Measurements from ENCODE around the gene NGEF. TPM values are rescaled to one million over a fixed set of nuclear protein-coding genes. Genes with fewer than 3 reads are reported as not detected.
A peak's percentile ranks its signal among the peaks of the same experiment; 100 is the strongest.

NGEF gene
- polyA plus RNA-seq, 3 donors: not detected

DNA sequence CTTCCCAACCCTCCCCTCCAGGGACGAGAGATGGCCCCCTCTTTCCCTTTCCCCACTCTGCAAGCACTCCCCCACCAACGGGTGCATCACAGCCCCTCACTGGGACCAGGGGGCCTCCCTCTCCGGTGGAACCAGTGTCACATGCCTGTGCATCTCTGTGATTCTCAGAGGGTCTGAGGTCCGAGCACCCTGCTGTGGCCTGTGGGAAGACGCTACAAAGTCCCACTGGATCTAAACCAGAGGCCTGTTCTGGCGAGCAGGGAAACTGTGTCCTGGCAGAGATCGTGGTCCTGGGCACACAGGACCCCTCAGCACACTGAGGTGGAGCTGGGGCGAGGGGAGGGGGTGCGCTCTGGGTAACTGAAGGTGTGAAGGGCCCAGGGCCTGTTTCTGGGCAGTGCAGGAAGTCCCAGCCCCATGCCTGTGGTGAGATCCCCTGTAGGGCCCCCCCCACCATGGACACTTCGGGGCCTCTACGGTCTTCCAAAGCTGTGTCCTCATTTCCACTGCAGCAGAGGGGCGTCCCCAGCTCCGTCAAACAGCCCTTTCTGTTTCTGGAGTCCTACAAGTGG, 135.0 kb downstream of the NGEF start:
- peaks cover 8 to 24% of the 10 kb centered on the region in 2 donors for H3K27me3 ChIP-seq (ENCODE audit: control insufficient read depth in 2 of 2, insufficient read depth in 2 of 2, low read length in 2 of 2)
- no peak overlapping the region for H3K27ac Mint-ChIP-seq
- H3K4me3 Mint-ChIP-seq: peak overlapping the region in 1 of 2 donors; percentile 46
- no peak for DNase-seq
- 97% methylated on average over 9 of the region's 13 CpGs for WGBS (ENCODE audit: insufficient coverage)
- no peak overlapping the region for H3K9ac ChIP-seq (ENCODE audit: insufficient read depth, low read length, poor library complexity, severe bottlenecking)
- no peaks in the 10 kb centered on the region for H3K79me2 ChIP-seq (ENCODE audit: insufficient read depth, low read length)
- H3K27ac ChIP-seq (ENCODE audit: low read depth in 1 of 2, low read length in 2 of 2): no peak overlapping the region
- peaks cover 17 to 30% of the 10 kb centered on the region in 2 donors for H3K4me1 ChIP-seq (ENCODE audit: control insufficient read depth in 1 of 2, insufficient read depth in 2 of 2, low read length in 2 of 2)
- H3K9me3 ChIP-seq (replicated peaks in 1 of 2; ENCODE audit: control insufficient read depth in 1 of 2, insufficient read depth in 1 of 2, low read length in 2 of 2): no peaks in the 10 kb centered on the region
- intact Hi-C loops (cut with micrococcal nuclease): no loop called here
- H4K20me1 ChIP-seq (ENCODE audit: insufficient read depth, low read length): no peaks in the 10 kb centered on the region
- peaks cover 0 to 7% (median 0%) of the 10 kb centered on the region in 7 donors for H3K9me3 Mint-ChIP-seq
- TF ChIP-seq, protein P1, sequence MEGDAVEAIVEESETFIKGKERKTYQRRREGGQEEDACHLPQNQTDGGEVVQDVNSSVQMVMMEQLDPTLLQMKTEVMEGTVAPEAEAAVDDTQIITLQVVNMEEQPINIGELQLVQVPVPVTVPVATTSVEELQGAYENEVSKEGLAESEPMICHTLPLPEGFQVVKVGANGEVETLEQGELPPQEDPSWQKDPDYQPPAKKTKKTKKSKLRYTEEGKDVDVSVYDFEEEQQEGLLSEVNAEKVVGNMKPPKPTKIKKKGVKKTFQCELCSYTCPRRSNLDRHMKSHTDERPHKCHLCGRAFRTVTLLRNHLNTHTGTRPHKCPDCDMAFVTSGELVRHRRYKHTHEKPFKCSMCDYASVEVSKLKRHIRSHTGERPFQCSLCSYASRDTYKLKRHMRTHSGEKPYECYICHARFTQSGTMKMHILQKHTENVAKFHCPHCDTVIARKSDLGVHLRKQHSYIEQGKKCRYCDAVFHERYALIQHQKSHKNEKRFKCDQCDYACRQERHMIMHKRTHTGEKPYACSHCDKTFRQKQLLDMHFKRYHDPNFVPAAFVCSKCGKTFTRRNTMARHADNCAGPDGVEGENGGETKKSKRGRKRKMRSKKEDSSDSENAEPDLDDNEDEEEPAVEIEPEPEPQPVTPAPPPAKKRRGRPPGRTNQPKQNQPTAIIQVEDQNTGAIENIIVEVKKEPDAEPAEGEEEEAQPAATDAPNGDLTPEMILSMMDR (IDR thresholded peaks at IDR 0.05): no peak
- H3K36me3 ChIP-seq (replicated peaks in 1 of 2; ENCODE audit: control insufficient read depth in 1 of 2, insufficient read depth in 2 of 2, low read length in 2 of 2): no peaks in the 10 kb centered on the region
- H3K4me1 Mint-ChIP-seq: peaks cover 20% of the 10 kb centered on the region
- no peak overlapping the region for H3K4me2 ChIP-seq (replicated peaks; ENCODE audit: extremely low read depth, low read length, poor library complexity, severe bottlenecking)
- H3K27me3 Mint-ChIP-seq (ENCODE audit: low read depth in 3 of 3): peaks cover 32 to 39% (median 34%) of the 10 kb centered on the region in 3 donors
- no peak overlapping the region for H2AFZ ChIP-seq (ENCODE audit: insufficient read depth, low read depth, low read length, poor library complexity, severe bottlenecking)
- no peak overlapping the region for H3K4me3 ChIP-seq (replicated peaks in 1 of 3; ENCODE audit: low read depth in 2 of 3, low read length in 3 of 3)
- no peaks in the 10 kb centered on the region for H3K36me3 Mint-ChIP-seq

DNA sequence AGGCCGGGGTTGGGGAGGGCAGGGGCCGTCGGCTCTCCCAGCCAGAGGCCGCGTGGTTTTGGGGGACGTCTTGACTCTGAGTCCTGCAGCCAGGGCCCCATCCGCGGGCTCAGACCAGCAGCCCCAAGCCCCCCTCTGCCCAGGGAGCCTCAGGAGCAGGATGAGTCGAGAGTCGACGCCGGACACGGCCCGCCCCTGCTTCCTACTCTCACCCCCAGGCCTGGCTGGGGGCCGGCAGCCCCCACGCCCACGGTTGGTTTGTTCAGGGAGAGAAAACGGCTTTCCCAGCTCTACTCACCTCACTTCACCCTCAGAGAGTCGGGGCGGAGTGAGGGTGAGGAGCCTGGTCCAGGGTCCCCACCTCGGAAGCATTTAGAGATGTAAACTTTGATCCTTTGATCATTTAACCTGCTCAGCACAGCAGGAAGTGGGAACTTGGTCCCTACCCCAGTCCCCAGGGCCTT, 136.0 kb downstream of the NGEF start:
- Mint-ChIP-seq H3K36me3 (no peaks in the 10 kb centered on the region), H3K9me3 (peaks cover 0 to 7% (median 0%) of the 10 kb centered on the region in 7 donors), H3K4me1 (peaks cover 20% of the 10 kb centered on the region), H3K27me3 (ENCODE audit: low read depth in 3 of 3) (peaks cover 32 to 39% (median 34%) of the 10 kb centered on the region in 3 donors), H3K27ac (no peak overlapping the region), H3K4me3 (peak overlapping the region; percentile 39 to 63)
- Histone ChIP-seq H4K20me1 (ENCODE audit: insufficient read depth, low read length) (no peaks in the 10 kb centered on the region), H3K4me1 (ENCODE audit: control insufficient read depth in 1 of 2, insufficient read depth in 2 of 2, low read length in 2 of 2) (peaks cover 17 to 30% of the 10 kb centered on the region in 2 donors), H3K79me2 (ENCODE audit: insufficient read depth, low read length) (no peaks in the 10 kb centered on the region), H3K9me3 (replicated peaks in 1 of 2; ENCODE audit: control insufficient read depth in 1 of 2, insufficient read depth in 1 of 2, low read length in 2 of 2) (no peaks in the 10 kb centered on the region), H3K36me3 (replicated peaks in 1 of 2; ENCODE audit: control insufficient read depth in 1 of 2, insufficient read depth in 2 of 2, low read length in 2 of 2) (no peaks in the 10 kb centered on the region), H3K27ac (ENCODE audit: low read depth in 1 of 2, low read length in 2 of 2) (no peak overlapping the region), H3K27me3 (ENCODE audit: control insufficient read depth in 2 of 2, insufficient read depth in 2 of 2, low read length in 2 of 2) (peaks cover 8 to 24% of the 10 kb centered on the region in 2 donors), H3K9ac (ENCODE audit: insufficient read depth, low read length, poor library complexity, severe bottlenecking) (no peak overlapping the region), H3K4me2 (replicated peaks; ENCODE audit: extremely low read depth, low read length, poor library complexity, severe bottlenecking) (peak overlapping the region; percentile 73), H2AFZ (ENCODE audit: insufficient read depth, low read depth, low read length, poor library complexity, severe bottlenecking) (no peak overlapping the region), H3K4me3 (replicated peaks in 1 of 3; ENCODE audit: low read depth in 2 of 3, low read length in 3 of 3) (peak overlapping the region in 1 of 3 experiments; percentile 69)
- intact Hi-C loops (cut with micrococcal nuclease): no loop called here
- no peak for DNase-seq
- TF ChIP-seq, protein P1 (IDR thresholded peaks at IDR 0.05): no peak
- WGBS (ENCODE audit: insufficient coverage): 12% methylated on average over 8 of the region's 21 CpGs

Data from CD14-positive monocyte (primary cell).